Stimulated activated memory B cell treated with anti-CD40 and anti-IgM and Interleukin-4, amounts not matched to agents 10 μg/mL and 1 μg/mL and 100 μg/mL, for 72 hours (primary cell): ENCODE results near the gene PARVA.

ENCODE experiments used
- ATAC-seq: fragments of 150-1000 bp; cut with Tn5 transposase; 2 replicates; pipeline ENCODE4 v1.10.0; 2021
- H3K27ac Mint-ChIP-seq: one replicate; pipeline ENCODE4 v1.8.0; 2022; ENCODE audit warnings: mild to moderate bottlenecking, mixed read lengths
- H3K27me3 Mint-ChIP-seq: one replicate; pipeline ENCODE4 v1.8.0; 2022; ENCODE audit warnings: mixed read lengths
- H3K36me3 Mint-ChIP-seq: one replicate; pipeline ENCODE4 v1.8.0; 2022; ENCODE audit warnings: mixed read lengths
- H3K4me1 Mint-ChIP-seq: one replicate; pipeline ENCODE4 v1.8.0; 2022; ENCODE audit warnings: mixed read lengths
- H3K4me3 Mint-ChIP-seq: one replicate; pipeline ENCODE4 v1.8.0; 2022; ENCODE audit warnings: mild to moderate bottlenecking, moderate library complexity, mixed read lengths
- H3K9me3 Mint-ChIP-seq: one replicate; pipeline ENCODE4 v1.8.0; 2022; ENCODE audit warnings: mixed read lengths

Gene PARVA

DNA sequence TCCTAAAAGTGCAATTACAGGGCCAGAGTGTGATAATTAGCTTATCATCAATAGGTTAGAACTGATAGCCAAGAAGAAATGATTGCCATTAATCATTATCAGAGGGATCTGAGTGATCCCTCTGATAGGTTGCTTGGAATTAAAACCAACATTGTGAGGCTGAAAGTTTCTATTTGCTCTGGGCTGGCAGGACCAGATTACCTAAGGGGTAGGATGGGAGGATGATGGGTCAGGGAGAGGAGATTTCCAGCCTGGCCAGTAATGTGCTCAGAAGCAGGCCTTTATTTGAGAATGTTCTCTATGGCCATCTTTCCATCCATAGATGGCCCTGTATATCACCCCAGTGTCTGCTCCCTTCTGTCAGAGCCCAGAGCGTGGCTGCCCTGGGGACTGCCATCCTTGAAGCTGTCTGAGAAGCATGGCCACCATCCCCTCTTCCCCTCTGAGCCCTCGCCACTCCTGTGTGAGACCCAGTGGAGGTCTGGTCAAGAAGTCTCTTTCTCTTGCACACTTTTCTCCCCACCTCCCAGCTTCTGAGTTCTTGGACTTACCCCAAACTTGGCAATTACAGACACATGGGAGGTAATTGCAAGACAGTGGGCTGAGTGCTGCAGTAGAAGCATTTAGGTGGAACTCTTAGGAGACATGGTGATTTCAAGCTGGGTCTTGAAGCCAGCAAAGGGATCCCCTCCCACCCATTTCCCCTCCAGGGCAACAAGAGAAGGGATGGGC, 11.7 kb downstream of the PARVA start:
- ATAC-seq = no peak
- H3K4me3 Mint-ChIP-seq = no peak overlapping the region
- H3K9me3 Mint-ChIP-seq = peaks cover 6% of the 10 kb centered on the region
- no peaks in the 10 kb centered on the region for H3K4me1 Mint-ChIP-seq
- H3K27ac Mint-ChIP-seq = no peak overlapping the region
- H3K36me3 Mint-ChIP-seq = no peaks in the 10 kb centered on the region
- no peaks in the 10 kb centered on the region for H3K27me3 Mint-ChIP-seq

DNA sequence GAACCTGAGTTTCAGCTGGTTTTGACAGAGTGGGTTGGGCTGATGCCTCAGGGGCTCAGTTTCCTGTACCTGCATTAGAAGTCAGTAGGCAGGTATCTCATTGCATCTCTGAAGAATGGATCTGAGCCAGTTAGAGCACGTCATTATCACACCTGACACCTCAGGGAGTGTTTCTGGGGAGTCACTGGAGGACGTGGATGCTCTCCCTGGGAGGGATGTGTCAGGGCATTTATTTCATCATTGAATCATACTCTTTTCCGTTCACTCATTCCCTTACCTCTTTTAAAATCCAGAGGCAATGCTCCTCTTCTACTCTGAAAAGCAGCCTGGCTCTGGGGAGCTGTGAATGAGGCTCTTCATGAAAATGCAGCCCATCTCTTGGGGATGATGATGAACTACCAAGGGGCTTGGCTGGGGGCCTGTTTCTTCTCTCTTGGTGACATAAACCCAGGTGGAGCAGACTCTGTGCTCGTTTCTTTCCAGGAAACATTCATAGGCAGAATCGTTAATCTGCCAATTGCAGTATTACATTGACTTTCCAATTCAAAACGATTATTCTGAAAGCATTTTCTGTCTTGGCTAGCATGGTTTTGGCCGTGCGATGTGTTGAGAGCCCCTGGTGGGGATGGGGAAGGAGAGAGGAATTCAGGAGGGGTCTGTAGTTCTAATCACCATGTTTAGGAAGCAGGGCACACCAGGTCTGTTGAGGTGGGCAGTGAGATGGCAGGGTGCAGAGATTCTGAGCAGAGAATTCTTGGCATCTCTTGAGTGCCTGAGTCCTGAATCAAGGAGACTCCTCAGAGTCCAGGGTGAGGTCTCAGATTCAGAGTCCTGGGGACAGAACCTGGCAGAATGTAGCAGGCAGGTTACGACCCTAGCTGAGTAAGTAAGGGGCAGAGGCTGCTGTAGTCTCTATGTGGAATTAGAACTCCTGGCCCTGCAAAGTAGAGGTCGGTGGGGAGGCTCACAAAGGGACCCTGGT, 12.6 kb downstream of the PARVA start:
- peaks cover 2% of the 10 kb centered on the region for H3K9me3 Mint-ChIP-seq
- no peaks in the 10 kb centered on the region for H3K4me1 Mint-ChIP-seq
- no peak overlapping the region for H3K4me3 Mint-ChIP-seq
- ATAC-seq = no peak
- no peaks in the 10 kb centered on the region for H3K36me3 Mint-ChIP-seq
- H3K27me3 Mint-ChIP-seq = no peaks in the 10 kb centered on the region
- H3K27ac Mint-ChIP-seq = no peak overlapping the region

DNA sequence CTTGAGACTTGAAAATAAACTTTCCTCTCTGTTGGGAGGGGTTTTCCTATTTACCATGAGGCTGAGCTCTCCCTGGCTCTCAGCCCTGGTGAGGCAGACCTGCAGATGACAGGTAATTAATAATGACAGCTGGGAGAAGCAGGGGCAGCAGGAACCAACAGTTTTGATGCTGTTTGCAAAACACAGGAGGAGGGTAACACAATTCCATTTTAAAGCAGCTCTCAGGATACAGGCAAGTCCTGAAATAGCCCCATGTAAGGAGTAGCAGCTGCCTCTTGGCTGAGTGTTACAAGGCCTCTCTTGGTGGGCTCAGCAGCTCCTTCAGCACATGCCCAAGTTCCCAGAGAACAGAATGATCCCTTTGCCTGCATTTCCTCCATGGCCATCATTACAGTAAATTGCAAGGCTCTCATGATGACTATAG, 13.3 kb downstream of the PARVA start:
- H3K4me1 Mint-ChIP-seq = no peaks in the 10 kb centered on the region
- H3K27me3 Mint-ChIP-seq = no peaks in the 10 kb centered on the region

DNA sequence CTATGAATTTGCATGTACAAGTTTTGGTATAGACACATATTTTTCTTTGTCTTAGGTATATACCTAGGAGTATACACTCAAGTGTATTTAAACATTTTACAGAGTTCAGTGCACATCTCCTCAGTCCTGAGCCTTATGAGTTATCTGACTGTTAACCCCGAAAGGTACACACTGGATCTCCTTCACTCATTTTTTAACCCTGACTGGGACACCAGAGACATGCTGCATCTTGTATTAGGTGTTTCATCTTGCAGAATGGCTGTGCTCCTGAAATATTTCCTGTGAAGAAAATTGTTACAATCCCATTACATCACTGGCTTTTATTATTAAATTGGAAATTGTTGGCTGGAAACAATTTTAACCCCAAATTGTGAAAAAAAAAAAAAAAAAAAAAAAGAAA, 15.3 kb downstream of the PARVA start:
- Mint-ChIP-seq H3K9me3 (peaks cover 5% of the 10 kb centered on the region), H3K4me3 (no peak overlapping the region), H3K27ac (no peak overlapping the region), H3K4me1 (no peaks in the 10 kb centered on the region), H3K36me3 (no peaks in the 10 kb centered on the region), H3K27me3 (no peaks in the 10 kb centered on the region)
- ATAC-seq = no peak

More for the DNA sequence above, 13.3 kb downstream of the PARVA start:
- H3K36me3 Mint-ChIP-seq = no peaks in the 10 kb centered on the region
- H3K4me3 Mint-ChIP-seq = no peak overlapping the region
- peaks cover 2% of the 10 kb centered on the region for H3K9me3 Mint-ChIP-seq
- H3K27ac Mint-ChIP-seq = no peak overlapping the region
- ATAC-seq = no peak

DNA sequence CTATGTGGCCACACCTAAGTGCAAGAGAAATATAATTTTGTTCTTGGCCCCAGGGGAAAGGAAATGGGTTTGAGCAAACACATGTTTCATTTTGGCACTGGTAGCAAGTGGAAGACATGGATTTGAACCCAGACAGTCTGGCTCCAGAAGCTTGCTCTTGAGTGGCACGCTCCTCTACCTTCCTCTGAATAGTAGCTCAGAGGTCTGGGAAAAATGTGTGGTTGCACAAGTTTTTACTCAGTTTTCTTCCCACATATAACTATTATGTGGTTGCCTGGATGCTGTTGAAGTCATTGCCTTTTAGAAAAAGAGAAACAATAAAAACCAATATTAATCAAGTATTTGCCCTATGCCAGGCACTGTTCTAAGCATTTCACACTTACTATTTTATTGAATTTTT, 16.3 kb downstream of the PARVA start:
- no peaks in the 10 kb centered on the region for H3K36me3 Mint-ChIP-seq
- H3K27ac Mint-ChIP-seq = no peak overlapping the region
- peaks cover 5% of the 10 kb centered on the region for H3K9me3 Mint-ChIP-seq
- no peak overlapping the region for H3K4me3 Mint-ChIP-seq
- H3K4me1 Mint-ChIP-seq = no peaks in the 10 kb centered on the region
- H3K27me3 Mint-ChIP-seq = no peaks in the 10 kb centered on the region
- ATAC-seq = no peak

DNA sequence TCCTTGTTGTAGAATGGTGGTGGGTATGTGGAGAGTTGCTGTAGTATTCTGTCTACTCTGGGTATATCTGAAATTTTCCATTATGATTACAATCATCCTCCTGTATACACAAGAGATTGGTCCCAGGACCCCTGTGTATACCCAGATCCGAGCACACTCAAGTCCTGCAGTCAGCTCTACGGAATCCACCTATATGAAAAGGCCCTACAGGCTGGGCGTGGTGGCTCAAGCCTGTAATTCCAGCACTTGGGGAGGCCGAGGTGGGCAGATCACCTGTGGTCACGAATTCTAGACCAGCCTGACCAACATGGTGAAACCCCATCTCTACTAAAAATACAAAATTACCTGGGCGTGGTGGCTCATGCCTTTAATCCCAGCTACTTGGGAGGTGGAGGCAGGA, 17.2 kb downstream of the PARVA start:
- no peak overlapping the region for H3K27ac Mint-ChIP-seq
- H3K4me1 Mint-ChIP-seq = no peaks in the 10 kb centered on the region
- ATAC-seq = no peak
- H3K36me3 Mint-ChIP-seq = no peaks in the 10 kb centered on the region
- H3K9me3 Mint-ChIP-seq = peaks cover 5% of the 10 kb centered on the region
- H3K27me3 Mint-ChIP-seq = no peaks in the 10 kb centered on the region
- H3K4me3 Mint-ChIP-seq = no peak overlapping the region

DNA sequence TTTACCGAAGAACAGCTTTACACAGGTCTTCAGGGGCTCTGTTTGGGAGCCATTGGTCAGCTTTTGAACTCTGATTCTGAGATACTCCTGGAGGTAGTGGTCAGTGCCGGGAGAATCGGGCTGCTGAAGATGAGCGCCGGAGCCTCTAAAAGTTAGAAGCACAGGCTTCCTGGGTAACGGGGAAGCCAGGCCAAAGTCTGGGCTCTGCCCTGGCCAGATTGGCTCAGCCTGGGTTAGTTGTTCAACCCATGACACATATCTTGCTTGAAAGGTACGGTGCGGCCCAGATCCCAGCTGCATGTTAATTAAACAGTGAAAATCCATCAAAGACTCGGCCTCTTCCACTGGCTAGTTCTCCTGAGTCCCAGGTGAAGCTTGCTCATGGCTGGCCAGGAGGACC, 18.0 kb downstream of the PARVA start:
- ATAC-seq = no peak
- Mint-ChIP-seq H3K4me1 (no peaks in the 10 kb centered on the region), H3K4me3 (no peak overlapping the region), H3K36me3 (no peaks in the 10 kb centered on the region), H3K27me3 (no peaks in the 10 kb centered on the region), H3K27ac (no peak overlapping the region), H3K9me3 (peaks cover 5% of the 10 kb centered on the region)

DNA sequence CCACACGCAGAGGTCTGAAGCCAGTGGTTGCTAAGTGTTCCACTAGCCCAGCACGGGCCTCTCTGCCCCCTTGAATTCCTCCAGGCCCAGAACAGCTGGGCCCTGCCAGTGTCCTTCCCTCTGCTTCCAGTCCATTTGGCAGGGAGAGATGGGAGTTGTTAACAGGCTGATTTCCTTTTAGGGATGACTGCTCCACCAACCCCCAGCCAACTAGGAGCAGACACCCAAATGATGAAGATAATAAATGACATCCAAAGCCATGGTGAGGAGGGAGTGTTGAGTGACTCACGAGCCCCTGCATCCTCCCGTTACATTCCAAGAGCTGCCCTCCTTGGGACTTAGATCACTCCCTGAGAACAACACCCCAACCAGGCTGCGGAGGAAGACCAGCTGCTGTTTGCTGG, 20.6 kb downstream of the PARVA start:
- Mint-ChIP-seq H3K4me3 (no peak overlapping the region), H3K9me3 (peaks cover 5% of the 10 kb centered on the region), H3K27ac (no peak overlapping the region)

DNA sequence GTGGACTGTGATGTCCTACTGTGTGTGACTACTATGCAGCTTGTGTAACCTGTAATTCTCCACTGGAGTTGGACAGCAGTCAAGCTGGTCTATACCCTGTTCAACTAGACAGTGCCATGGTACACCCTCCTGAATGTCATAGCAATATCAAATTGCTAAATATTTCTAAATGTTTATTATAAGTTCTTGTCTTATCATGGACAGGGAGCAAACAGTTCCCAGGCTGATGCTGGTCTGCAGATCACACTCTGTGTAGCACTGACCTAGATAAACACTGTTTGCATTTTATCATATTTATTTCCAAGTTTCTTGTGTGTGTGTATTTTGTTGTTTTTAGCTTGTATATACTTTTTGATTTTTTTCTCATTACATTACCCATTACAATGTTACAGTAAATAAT, 22.0 kb downstream of the PARVA start:
- no peak for ATAC-seq
- Mint-ChIP-seq H3K4me1 (no peaks in the 10 kb centered on the region), H3K27me3 (no peaks in the 10 kb centered on the region), H3K4me3 (no peak overlapping the region), H3K27ac (no peak overlapping the region), H3K36me3 (no peaks in the 10 kb centered on the region), H3K9me3 (peaks cover 4% of the 10 kb centered on the region)

More for the DNA sequence above, 20.6 kb downstream of the PARVA start:
- H3K36me3 Mint-ChIP-seq = no peaks in the 10 kb centered on the region
- no peak for ATAC-seq
- H3K27me3 Mint-ChIP-seq = no peaks in the 10 kb centered on the region
- no peaks in the 10 kb centered on the region for H3K4me1 Mint-ChIP-seq

DNA sequence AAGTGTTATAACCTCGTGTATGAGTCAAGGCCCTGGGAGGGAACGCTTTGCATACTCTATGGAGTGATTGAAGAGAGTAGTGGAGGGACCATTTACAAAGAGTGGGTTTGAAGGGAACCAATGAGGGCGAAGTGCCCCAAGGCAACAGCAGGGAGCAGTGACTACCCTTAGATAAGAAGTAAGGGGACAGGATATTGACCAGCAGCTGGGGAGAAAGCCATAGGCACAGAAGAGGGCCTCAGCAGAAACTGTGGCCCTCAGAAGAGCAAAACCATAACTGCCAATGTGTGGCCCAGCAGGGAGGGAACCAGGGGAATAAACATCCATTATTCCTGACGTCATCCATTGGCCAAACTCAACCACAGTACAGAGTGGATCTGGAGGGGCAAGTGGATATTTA, 24.7 kb downstream of the PARVA start:
- Mint-ChIP-seq H3K36me3 (no peaks in the 10 kb centered on the region), H3K27me3 (no peaks in the 10 kb centered on the region), H3K9me3 (no peaks in the 10 kb centered on the region), H3K4me3 (no peak overlapping the region), H3K27ac (no peak overlapping the region), H3K4me1 (no peaks in the 10 kb centered on the region)
- no peak for ATAC-seq

DNA sequence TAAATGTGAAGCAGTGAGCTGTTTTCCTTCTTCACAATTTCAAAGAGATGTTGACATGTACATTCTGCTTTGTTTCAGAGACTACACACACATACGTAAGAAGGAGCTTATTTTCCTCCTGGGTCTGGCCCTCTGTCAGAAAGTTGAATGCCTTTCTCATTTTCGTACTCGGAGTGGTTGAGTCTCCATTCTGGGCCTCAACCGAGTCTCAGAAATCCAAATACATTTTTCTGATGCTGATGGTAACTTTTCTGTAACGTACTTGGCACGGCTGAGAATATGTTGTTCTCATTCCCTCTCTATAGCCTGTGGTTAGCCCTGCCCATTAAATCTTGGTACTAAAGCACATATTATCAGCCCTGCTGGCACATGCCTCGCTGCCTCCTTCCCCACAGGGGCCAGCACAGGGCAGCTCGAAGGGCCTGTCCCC, 25.3 kb downstream of the PARVA start:
- Mint-ChIP-seq H3K27me3 (no peaks in the 10 kb centered on the region), H3K27ac (no peak overlapping the region), H3K9me3 (no peaks in the 10 kb centered on the region), H3K4me3 (no peak overlapping the region), H3K4me1 (no peaks in the 10 kb centered on the region), H3K36me3 (no peaks in the 10 kb centered on the region)
- ATAC-seq = no peak

DNA sequence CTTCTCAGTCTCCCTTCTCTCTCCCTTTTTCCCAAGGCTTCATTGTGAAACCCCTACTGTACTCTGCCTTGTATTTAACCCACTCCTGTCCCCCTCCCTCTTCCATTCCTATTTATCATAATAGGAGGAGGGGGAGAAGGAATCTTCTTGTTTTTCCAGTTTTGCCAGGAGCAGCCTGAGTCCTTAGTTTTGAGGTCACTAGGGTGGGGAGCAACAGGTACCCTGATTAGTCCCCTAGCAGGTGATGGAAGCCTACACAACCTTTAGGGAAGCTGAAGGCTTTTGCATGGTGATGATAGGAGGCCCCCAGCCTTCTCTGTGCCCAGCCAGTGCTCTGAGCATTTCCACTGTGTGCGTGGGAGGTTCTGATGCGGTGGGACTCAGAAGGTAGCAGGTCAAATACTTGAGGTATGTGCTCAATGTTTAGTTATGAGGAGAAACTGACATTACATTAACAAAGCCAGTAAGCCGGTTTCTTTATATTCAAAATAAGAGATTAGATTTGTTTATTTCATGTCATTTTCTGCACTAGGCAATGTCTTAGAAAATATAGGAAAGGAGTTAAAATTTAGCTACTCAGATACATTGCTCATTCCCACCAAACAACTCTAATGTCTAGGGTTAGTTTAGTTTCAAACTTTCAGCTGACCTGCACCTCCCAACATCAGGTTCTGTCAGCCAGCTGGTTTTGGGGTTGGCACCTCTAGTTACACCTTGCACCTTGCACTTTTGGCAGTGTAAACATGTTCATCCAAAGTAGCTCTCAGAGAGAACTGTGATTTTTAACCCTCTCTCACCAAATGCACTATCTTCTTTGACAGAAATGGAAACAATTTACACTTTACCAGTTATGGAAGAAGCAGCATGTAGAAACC, 26.0 kb downstream of the PARVA start:
- no peaks in the 10 kb centered on the region for H3K27me3 Mint-ChIP-seq
- H3K4me1 Mint-ChIP-seq = no peaks in the 10 kb centered on the region
- ATAC-seq = no peak
- H3K4me3 Mint-ChIP-seq = no peak overlapping the region
- H3K36me3 Mint-ChIP-seq = no peaks in the 10 kb centered on the region
- no peaks in the 10 kb centered on the region for H3K9me3 Mint-ChIP-seq
- no peak overlapping the region for H3K27ac Mint-ChIP-seq

DNA sequence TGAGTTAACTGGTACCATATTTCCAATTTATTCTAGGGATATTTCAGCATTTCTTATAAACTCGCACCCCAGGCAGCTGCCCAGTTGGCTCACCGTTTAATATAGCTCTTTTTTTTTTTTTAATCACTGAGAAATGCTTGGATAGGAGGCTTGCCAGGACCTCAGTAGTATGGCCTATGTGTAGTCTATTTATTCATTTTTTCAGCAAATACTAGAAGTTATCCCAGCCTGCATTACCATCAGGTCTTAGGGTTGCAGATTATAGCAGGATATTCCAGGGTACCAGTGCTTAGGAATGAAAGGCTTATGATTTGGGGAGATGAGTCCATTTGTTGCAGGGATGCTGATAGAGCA, 26.6 kb downstream of the PARVA start:
- Mint-ChIP-seq H3K4me1 (no peaks in the 10 kb centered on the region), H3K36me3 (no peaks in the 10 kb centered on the region), H3K27me3 (no peaks in the 10 kb centered on the region), H3K27ac (no peak overlapping the region), H3K9me3 (no peaks in the 10 kb centered on the region), H3K4me3 (no peak overlapping the region)
- ATAC-seq = no peak

DNA sequence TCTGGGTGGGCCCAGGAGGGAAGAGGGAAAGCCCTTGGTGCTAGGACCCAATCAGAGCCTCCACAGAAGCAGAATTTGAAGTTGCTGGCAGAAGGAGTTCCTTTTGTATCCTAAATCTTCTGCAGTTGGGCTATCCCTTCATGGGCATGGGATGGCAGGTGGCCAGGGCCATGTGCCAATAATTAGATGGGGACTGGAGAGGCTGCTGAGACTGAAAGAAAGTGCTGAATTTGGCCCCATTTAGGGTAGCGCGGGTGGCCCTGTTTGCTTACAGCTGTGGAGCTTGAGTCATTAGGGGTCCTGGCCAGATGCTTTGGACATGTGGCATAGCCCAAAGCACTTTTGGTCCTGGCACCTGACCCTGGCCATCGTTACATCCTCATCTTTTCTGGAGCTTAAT, 27.1 kb downstream of the PARVA start:
- H3K9me3 Mint-ChIP-seq = no peaks in the 10 kb centered on the region
- no peaks in the 10 kb centered on the region for H3K4me1 Mint-ChIP-seq
- H3K4me3 Mint-ChIP-seq = no peak overlapping the region
- H3K27me3 Mint-ChIP-seq = no peaks in the 10 kb centered on the region
- H3K27ac Mint-ChIP-seq = no peak overlapping the region
- no peak for ATAC-seq
- no peaks in the 10 kb centered on the region for H3K36me3 Mint-ChIP-seq

DNA sequence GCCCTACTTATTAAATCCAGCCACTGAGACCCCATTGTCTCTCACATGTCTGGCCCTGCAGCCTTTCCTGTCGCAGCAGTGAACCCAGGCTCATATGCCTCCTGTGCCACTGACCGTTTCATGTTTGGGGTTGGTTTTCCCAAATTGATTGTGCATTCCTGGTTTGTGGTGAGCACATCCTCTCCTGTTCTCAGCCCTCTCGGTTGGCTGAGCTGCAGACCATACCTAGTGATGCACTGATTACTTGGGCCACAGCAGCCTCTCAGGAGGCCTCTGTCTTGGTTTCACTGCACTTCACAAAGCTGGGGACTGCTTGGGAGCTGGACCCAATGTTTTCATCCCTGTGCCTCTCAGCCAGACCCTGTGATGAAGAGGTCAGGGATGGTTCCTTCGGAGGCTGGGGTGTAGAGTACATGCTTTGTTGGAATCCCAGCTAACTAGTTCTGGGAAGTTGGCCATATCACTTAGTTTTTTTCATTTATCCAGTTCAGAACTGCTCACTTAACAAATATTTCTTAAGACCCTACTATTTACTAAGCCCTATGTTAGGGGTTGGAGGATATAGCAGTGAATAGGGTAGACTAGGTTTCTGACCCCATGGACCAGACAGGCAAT, 30.9 kb downstream of the PARVA start:
- Mint-ChIP-seq H3K9me3 (no peaks in the 10 kb centered on the region), H3K27me3 (peaks cover 10% of the 10 kb centered on the region), H3K4me1 (no peaks in the 10 kb centered on the region), H3K4me3 (no peak overlapping the region), H3K27ac (no peak overlapping the region), H3K36me3 (no peaks in the 10 kb centered on the region)
- ATAC-seq = no peak
